ENCODE data around the gene TPM3. TPM values are rescaled to one million over a fixed set of nuclear protein-coding genes. Genes with fewer than 3 reads are reported as not detected.

Gene TPM3
- 374 and 377 TPM in 2 replicates for polyA plus RNA-seq (2013)

DNA sequence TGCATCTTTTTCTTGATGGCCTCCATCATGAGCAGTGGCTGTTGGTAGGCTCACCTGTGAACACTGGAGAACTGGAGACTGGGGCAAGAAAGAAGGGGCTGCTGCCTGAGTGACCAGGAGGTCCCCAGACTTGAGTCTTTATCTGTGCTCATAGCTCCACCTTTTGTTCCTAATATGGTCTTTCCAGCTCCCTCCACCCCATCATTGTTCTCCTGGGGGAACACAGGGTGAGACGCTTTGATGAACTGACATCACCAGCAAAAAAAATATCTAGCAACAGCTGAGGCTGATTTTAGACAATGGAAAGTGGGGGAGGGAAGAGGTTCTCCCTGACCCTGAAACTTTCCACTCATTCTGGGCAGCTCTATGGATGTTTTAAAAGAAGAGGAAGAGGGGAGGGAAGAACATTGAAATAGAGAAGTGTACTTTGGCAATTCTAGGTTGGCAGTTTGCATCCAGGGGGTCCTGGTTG lies at the start of gene TPM3:
Gene TPM3 (minus strand): TSS at position 111 of the 472 bp plus-strand sequence. CDS start 82 bp downstream, at position 29.
- H3K4ac ChIP-seq (ENCODE audit: low read depth, low read length), result no peak within 1 kb of the TSS
- peaks cover 0 to 2% of the 10 kb centered on the region in 2 experiments for H3K4me1 ChIP-seq (ENCODE audit: control insufficient read depth in 1 of 2, insufficient read depth in 2 of 2, low read length in 2 of 2)
- H3K23ac ChIP-seq (ENCODE audit: low read length), result no peak within 1 kb of the TSS
- H3K9me3 ChIP-seq (ENCODE audit: insufficient read depth, low read depth, low read length), result no peaks in the 10 kb centered on the region
- no peak within 1 kb of the TSS for H3K4me3 ChIP-seq (ENCODE audit: low read depth, low read length)
- no peak within 1 kb of the TSS for H4K12ac ChIP-seq (ENCODE audit: low read depth, low read length)
- H2BK5ac ChIP-seq (ENCODE audit: low read depth, low read length, poor library complexity), result no peak within 1 kb of the TSS
- no peaks in the 10 kb centered on the region for H3K36me3 ChIP-seq (ENCODE audit: control insufficient read depth in 1 of 2, insufficient read depth in 2 of 2, low read length in 2 of 2)
- no peaks in the 10 kb centered on the region for H3K79me2 ChIP-seq (ENCODE audit: control insufficient read depth, insufficient read depth, low read length, poor library complexity)
- H3K9ac ChIP-seq (ENCODE audit: low read length), result no peak within 1 kb of the TSS
- no CpG with 5 or more reads among the region's 1 CpG for WGBS (ENCODE audit: extremely low coverage, insufficient coverage, insufficient read length)
- no peak within 1 kb of the TSS for H2BK12ac ChIP-seq (ENCODE audit: low read length)
- H2AK5ac ChIP-seq (ENCODE audit: low read length), result no peak within 1 kb of the TSS
- H4K91ac ChIP-seq (ENCODE audit: low read depth, low read length), result no peak within 1 kb of the TSS
- H3K27me3 ChIP-seq (ENCODE audit: insufficient read depth, low read length), result no peaks in the 10 kb centered on the region
- DNase-seq, result no peak
- H2AFZ ChIP-seq (ENCODE audit: insufficient read depth, low read length, poor library complexity), result no peak within 1 kb of the TSS
- no peak within 1 kb of the TSS for H3K14ac ChIP-seq (ENCODE audit: low read length)
- H3K79me1 ChIP-seq (ENCODE audit: low read length), result no peaks in the 10 kb centered on the region
- no peak within 1 kb of the TSS for H2BK120ac ChIP-seq (ENCODE audit: insufficient read depth, low read length, poor library complexity)
- no peak within 1 kb of the TSS for H4K8ac ChIP-seq (ENCODE audit: low read depth, low read length)
- no peak within 1 kb of the TSS for H3K4me2 ChIP-seq (ENCODE audit: low read length)
- H3K27ac ChIP-seq (ENCODE audit: low read depth, low read length), result no peak within 1 kb of the TSS
- no peak within 1 kb of the TSS for H3K18ac ChIP-seq (ENCODE audit: low read length)

DNA sequence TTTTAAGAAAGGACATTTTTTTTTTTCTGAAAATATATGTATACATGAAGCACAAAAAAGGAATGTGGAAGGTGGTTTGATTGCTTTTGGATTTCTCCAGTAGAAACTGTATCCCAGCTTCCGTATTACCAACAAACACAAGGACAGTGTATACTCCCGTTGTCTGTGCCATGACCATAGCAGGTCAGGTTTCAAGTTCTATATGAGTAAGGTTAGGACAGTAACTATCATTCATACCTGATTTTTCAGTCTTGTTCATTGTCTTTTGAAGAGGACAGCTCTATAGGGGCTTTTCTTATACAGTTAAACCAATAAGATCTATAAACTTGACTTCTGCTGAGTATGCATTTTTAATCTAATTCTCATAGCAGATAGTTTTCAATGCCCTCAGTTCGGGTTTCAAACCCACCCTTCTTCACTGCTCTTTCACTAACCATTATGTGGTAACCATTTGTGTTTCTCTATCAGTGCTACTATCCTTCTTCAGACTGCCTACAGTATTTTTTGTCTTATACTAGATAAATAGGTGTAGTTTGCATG lies 48.5 kb upstream of the TPM3 start:
- H2AFZ ChIP-seq (ENCODE audit: insufficient read depth, low read length, poor library complexity), result no peak overlapping the region
- no peak overlapping the region for H3K4me2 ChIP-seq (ENCODE audit: low read length)
- H3K36me3 ChIP-seq (ENCODE audit: control insufficient read depth in 1 of 2, insufficient read depth in 2 of 2, low read length in 2 of 2), result peaks cover 27 to 57% of the 10 kb centered on the region in 2 experiments
- no peak overlapping the region for H2AK5ac ChIP-seq (ENCODE audit: low read length)
- no peak overlapping the region for H4K91ac ChIP-seq (ENCODE audit: low read depth, low read length)
- DNase-seq, result no peak
- H3K4me3 ChIP-seq (ENCODE audit: low read depth, low read length), result no peak overlapping the region
- H4K8ac ChIP-seq (ENCODE audit: low read depth, low read length), result no peak overlapping the region
- no CpG with 5 or more reads among the region's 3 CpGs for WGBS (ENCODE audit: extremely low coverage, insufficient coverage, insufficient read length)
- no peak overlapping the region for H3K9ac ChIP-seq (ENCODE audit: low read length)
- no peak overlapping the region for H2BK120ac ChIP-seq (ENCODE audit: insufficient read depth, low read length, poor library complexity)
- H3K79me1 ChIP-seq (ENCODE audit: low read length), result no peaks in the 10 kb centered on the region
- H3K79me2 ChIP-seq (ENCODE audit: control insufficient read depth, insufficient read depth, low read length, poor library complexity), result peaks cover 3% of the 10 kb centered on the region
- no peak overlapping the region for H4K12ac ChIP-seq (ENCODE audit: low read depth, low read length)
- H3K18ac ChIP-seq (ENCODE audit: low read length), result no peak overlapping the region
- no peak overlapping the region for H3K23ac ChIP-seq (ENCODE audit: low read length)
- H3K14ac ChIP-seq (ENCODE audit: low read length), result no peak overlapping the region
- no peak overlapping the region for H2BK5ac ChIP-seq (ENCODE audit: low read depth, low read length, poor library complexity)
- H3K27me3 ChIP-seq (ENCODE audit: insufficient read depth, low read length), result no peaks in the 10 kb centered on the region
- H3K4ac ChIP-seq (ENCODE audit: low read depth, low read length), result no peak overlapping the region
- no peaks in the 10 kb centered on the region for H3K4me1 ChIP-seq (ENCODE audit: control insufficient read depth in 1 of 2, insufficient read depth in 2 of 2, low read length in 2 of 2)
- no peak overlapping the region for H3K27ac ChIP-seq (ENCODE audit: low read depth, low read length)
- H3K9me3 ChIP-seq (ENCODE audit: insufficient read depth, low read depth, low read length), result no peaks in the 10 kb centered on the region
- no peak overlapping the region for H2BK12ac ChIP-seq (ENCODE audit: low read length)

DNA sequence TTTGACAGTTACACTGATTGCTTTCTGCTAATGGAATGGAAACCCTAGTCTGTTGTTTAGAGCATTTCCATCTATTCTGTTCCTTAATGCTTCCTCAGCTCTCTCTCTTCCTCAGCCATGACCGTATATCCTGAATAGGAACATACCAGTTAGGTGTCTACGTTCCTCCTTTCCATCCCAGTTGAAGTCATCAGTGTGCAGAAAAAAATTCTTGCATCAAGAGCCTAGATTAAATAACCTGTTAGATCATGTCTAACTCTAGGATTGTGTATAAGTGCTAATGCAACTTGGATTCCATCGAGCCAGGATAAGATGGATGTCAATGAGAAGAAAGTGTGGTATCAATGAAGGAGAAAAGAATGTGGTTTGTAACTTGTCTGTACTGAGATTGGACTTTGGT lies 47.6 kb upstream of the TPM3 start:
- Histone ChIP-seq H3K4me2 (ENCODE audit: low read length) (no peak overlapping the region), H3K9me3 (ENCODE audit: insufficient read depth, low read depth, low read length) (no peaks in the 10 kb centered on the region)

DNA sequence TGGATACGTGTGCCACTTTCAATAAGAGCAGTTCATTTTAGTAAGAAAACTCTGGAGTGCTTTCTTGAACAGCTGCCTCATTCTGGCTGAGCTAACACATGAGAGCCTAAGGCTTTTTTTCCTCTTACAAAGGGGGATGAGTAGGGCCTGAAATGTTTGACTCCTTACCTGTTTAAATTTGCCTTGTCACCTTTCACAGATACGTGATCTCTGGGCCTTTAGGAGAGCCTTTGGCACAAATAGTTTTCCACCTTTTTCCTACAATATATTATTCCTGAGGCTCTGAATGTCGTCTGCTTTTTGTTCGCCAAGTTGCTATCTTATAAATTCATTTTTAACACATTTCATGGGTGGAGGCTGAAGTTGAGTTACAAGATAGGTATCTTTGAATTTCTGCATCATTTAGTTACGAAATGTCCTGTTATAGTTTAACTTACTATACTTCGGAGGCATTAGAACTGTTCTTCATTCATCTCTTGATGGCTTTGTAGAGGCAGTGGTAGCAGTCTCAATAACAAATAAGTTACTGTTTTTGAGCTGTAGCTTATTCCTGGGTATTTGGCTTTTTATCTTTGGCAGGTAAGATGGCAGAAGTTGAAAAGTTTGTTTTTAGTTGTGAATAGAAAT lies 46.1 kb upstream of the TPM3 start:
- no peaks in the 10 kb centered on the region for H3K27me3 ChIP-seq (ENCODE audit: insufficient read depth, low read length)
- no peak overlapping the region for H2AFZ ChIP-seq (ENCODE audit: insufficient read depth, low read length, poor library complexity)
- H4K91ac ChIP-seq (ENCODE audit: low read depth, low read length), result no peak overlapping the region
- no CpG with 5 or more reads among the region's 6 CpGs for WGBS (ENCODE audit: extremely low coverage, insufficient coverage, insufficient read length)
- H2BK12ac ChIP-seq (ENCODE audit: low read length), result no peak overlapping the region
- peaks cover 3% of the 10 kb centered on the region for H3K79me2 ChIP-seq (ENCODE audit: control insufficient read depth, insufficient read depth, low read length, poor library complexity)
- DNase-seq, result no peak
- H3K36me3 ChIP-seq (ENCODE audit: control insufficient read depth in 1 of 2, insufficient read depth in 2 of 2, low read length in 2 of 2), result peaks cover 23 to 55% of the 10 kb centered on the region in 2 experiments
- no peaks in the 10 kb centered on the region for H3K9me3 ChIP-seq (ENCODE audit: insufficient read depth, low read depth, low read length)
- H3K4me2 ChIP-seq (ENCODE audit: low read length), result no peak overlapping the region
- H3K27ac ChIP-seq (ENCODE audit: low read depth, low read length), result no peak overlapping the region
- no peak overlapping the region for H4K12ac ChIP-seq (ENCODE audit: low read depth, low read length)
- no peak overlapping the region for H2AK5ac ChIP-seq (ENCODE audit: low read length)
- no peak overlapping the region for H3K18ac ChIP-seq (ENCODE audit: low read length)
- H3K9ac ChIP-seq (ENCODE audit: low read length), result no peak overlapping the region
- H2BK5ac ChIP-seq (ENCODE audit: low read depth, low read length, poor library complexity), result no peak overlapping the region
- H3K23ac ChIP-seq (ENCODE audit: low read length), result no peak overlapping the region
- no peaks in the 10 kb centered on the region for H3K4me1 ChIP-seq (ENCODE audit: control insufficient read depth in 1 of 2, insufficient read depth in 2 of 2, low read length in 2 of 2)
- H3K4ac ChIP-seq (ENCODE audit: low read depth, low read length), result no peak overlapping the region
- H4K8ac ChIP-seq (ENCODE audit: low read depth, low read length), result no peak overlapping the region
- no peak overlapping the region for H3K14ac ChIP-seq (ENCODE audit: low read length)
- no peaks in the 10 kb centered on the region for H3K79me1 ChIP-seq (ENCODE audit: low read length)
- no peak overlapping the region for H3K4me3 ChIP-seq (ENCODE audit: low read depth, low read length)
- no peak overlapping the region for H2BK120ac ChIP-seq (ENCODE audit: insufficient read depth, low read length, poor library complexity)

More for the DNA sequence above, 47.6 kb upstream of the TPM3 start:
- H2AFZ ChIP-seq (ENCODE audit: insufficient read depth, low read length, poor library complexity), result no peak overlapping the region
- no peak for DNase-seq
- no peak overlapping the region for H3K4me3 ChIP-seq (ENCODE audit: low read depth, low read length)
- H3K27me3 ChIP-seq (ENCODE audit: insufficient read depth, low read length), result no peaks in the 10 kb centered on the region
- H3K4ac ChIP-seq (ENCODE audit: low read depth, low read length), result no peak overlapping the region
- H3K27ac ChIP-seq (ENCODE audit: low read depth, low read length), result no peak overlapping the region
- H2BK120ac ChIP-seq (ENCODE audit: insufficient read depth, low read length, poor library complexity), result no peak overlapping the region
- no peak overlapping the region for H2BK12ac ChIP-seq (ENCODE audit: low read length)
- H3K18ac ChIP-seq (ENCODE audit: low read length), result no peak overlapping the region
- H3K36me3 ChIP-seq (ENCODE audit: control insufficient read depth in 1 of 2, insufficient read depth in 2 of 2, low read length in 2 of 2), result peaks cover 28 to 57% of the 10 kb centered on the region in 2 experiments
- H3K79me2 ChIP-seq (ENCODE audit: control insufficient read depth, insufficient read depth, low read length, poor library complexity), result peaks cover 3% of the 10 kb centered on the region
- no peak overlapping the region for H4K8ac ChIP-seq (ENCODE audit: low read depth, low read length)
- H3K79me1 ChIP-seq (ENCODE audit: low read length), result no peaks in the 10 kb centered on the region
- WGBS (ENCODE audit: extremely low coverage, insufficient coverage, insufficient read length), result no CpG with 5 or more reads among the region's 3 CpGs
- no peak overlapping the region for H3K23ac ChIP-seq (ENCODE audit: low read length)
- H4K91ac ChIP-seq (ENCODE audit: low read depth, low read length), result no peak overlapping the region
- no peak overlapping the region for H4K12ac ChIP-seq (ENCODE audit: low read depth, low read length)
- no peak overlapping the region for H2AK5ac ChIP-seq (ENCODE audit: low read length)
- no peaks in the 10 kb centered on the region for H3K4me1 ChIP-seq (ENCODE audit: control insufficient read depth in 1 of 2, insufficient read depth in 2 of 2, low read length in 2 of 2)
- H3K9ac ChIP-seq (ENCODE audit: low read length), result no peak overlapping the region
- no peak overlapping the region for H2BK5ac ChIP-seq (ENCODE audit: low read depth, low read length, poor library complexity)
- H3K14ac ChIP-seq (ENCODE audit: low read length), result no peak overlapping the region
